Thyroid gland (tissue), 4 donors: ENCODE results near the gene LRRC41.

Experiments used
- CTCF ChIP-seq, 6 experiments: fragments of 200-600 bp in 3 of 6; fragments of 450-650 bp in 3 of 6; sonication (generic) in 3 of 6; IDR thresholded peaks; one replicate each; pipeline ENCODE4 v1.5.1; 2016 to 2019; ENCODE audit warnings: antibody characterized with exemption in 6 of 6, mild to moderate bottlenecking in 2 of 6, inconsistent platforms in 1 of 6, moderate library complexity in 1 of 6
- POLR2A ChIP-seq, 2 donors: fragments of 450-650 bp; IDR thresholded peaks; one replicate each; pipeline ENCODE4 v1.6.1; 2017; ENCODE audit warnings: antibody characterized with exemption in 2 of 2, mild to moderate bottlenecking in 2 of 2, moderate library complexity in 1 of 2

- TF ChIP-seq CTCF (IDR thresholded peaks at IDR 0.05) = no peak
- no peak for TF ChIP-seq POLR2A (IDR thresholded peaks at IDR 0.05)
These were observed 34.8 kb downstream of the LRRC41 start for GRCh38 chr1:46268578-46268977.
